A549 (cell line): ENCODE data around the gene GNB1.

ENCODE experiments used
- CHD4 ChIP-seq: fragments of 200-600 bp; sonication (generic); IDR thresholded peaks from 2 replicates; pipeline ENCODE4 v1.6.1; 2016; ENCODE audit warnings: antibody characterized with exemption, mild to moderate bottlenecking, borderline replicate concordance
- HOXA7 ChIP-seq: fragments of 250-450 bp; sonication (Bioruptor Pico); IDR thresholded peaks from 2 replicates; pipeline ENCODE4 v1.5.0; 2020; ENCODE audit warnings: mild to moderate bottlenecking, moderate library complexity
- MAZ ChIP-seq: fragments of 150-350 bp; IDR thresholded peaks from 2 replicates; pipeline ENCODE4 v1.6.1; 2014; ENCODE audit warnings: antibody characterized with exemption, low read depth, low read length, borderline replicate concordance
- MYC ChIP-seq: IDR thresholded peaks from 2 replicates; pipeline ENCODE4 v1.6.1; 2012; ENCODE audit warnings: mild to moderate bottlenecking, inconsistent platforms, low read length, improper control_type of control experiment, borderline replicate concordance
- TF ChIP-seq, protein P1 (sequence below): fragments of >200 bp; sonication (Bioruptor Twin); formaldehyde crosslinking; IDR thresholded peaks from 3 replicates; pipeline ENCODE4 v1.5.1; 2016
- TF ChIP-seq, protein P2 (sequence below): fragments of 200-600 bp; sonication (generic); IDR thresholded peaks from 2 replicates; pipeline ENCODE4 v1.6.1; 2016; ENCODE audit warnings: antibody characterized with exemption, mild to moderate bottlenecking, moderate library complexity

DNA sequence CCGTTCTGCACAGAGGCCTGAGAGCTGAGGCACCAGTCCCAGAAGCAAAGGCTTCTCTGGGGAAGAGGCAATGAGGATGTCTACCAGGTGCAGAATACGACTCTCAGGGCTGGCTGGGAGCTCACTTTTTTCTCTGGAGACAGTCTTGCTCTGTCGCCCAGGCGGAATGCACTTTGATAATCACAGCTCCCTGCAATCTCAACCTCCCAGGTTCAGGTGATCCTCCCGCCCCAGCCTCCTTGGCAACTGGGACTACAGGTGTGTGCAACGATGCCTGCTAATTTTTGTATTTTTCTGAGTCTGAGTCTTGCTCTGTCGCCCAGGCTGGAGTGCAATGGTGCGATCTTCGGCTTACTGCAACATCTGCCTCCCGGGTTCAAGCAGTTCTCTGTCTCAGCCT lies 130.2 kb downstream of the GNB1 start:
- TF ChIP-seq, protein P1, sequence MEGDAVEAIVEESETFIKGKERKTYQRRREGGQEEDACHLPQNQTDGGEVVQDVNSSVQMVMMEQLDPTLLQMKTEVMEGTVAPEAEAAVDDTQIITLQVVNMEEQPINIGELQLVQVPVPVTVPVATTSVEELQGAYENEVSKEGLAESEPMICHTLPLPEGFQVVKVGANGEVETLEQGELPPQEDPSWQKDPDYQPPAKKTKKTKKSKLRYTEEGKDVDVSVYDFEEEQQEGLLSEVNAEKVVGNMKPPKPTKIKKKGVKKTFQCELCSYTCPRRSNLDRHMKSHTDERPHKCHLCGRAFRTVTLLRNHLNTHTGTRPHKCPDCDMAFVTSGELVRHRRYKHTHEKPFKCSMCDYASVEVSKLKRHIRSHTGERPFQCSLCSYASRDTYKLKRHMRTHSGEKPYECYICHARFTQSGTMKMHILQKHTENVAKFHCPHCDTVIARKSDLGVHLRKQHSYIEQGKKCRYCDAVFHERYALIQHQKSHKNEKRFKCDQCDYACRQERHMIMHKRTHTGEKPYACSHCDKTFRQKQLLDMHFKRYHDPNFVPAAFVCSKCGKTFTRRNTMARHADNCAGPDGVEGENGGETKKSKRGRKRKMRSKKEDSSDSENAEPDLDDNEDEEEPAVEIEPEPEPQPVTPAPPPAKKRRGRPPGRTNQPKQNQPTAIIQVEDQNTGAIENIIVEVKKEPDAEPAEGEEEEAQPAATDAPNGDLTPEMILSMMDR, result no peak
- TF ChIP-seq CHD4 (no peak), MYC (no peak), MAZ (no peak), HOXA7 (no peak)
- TF ChIP-seq, protein P2, sequence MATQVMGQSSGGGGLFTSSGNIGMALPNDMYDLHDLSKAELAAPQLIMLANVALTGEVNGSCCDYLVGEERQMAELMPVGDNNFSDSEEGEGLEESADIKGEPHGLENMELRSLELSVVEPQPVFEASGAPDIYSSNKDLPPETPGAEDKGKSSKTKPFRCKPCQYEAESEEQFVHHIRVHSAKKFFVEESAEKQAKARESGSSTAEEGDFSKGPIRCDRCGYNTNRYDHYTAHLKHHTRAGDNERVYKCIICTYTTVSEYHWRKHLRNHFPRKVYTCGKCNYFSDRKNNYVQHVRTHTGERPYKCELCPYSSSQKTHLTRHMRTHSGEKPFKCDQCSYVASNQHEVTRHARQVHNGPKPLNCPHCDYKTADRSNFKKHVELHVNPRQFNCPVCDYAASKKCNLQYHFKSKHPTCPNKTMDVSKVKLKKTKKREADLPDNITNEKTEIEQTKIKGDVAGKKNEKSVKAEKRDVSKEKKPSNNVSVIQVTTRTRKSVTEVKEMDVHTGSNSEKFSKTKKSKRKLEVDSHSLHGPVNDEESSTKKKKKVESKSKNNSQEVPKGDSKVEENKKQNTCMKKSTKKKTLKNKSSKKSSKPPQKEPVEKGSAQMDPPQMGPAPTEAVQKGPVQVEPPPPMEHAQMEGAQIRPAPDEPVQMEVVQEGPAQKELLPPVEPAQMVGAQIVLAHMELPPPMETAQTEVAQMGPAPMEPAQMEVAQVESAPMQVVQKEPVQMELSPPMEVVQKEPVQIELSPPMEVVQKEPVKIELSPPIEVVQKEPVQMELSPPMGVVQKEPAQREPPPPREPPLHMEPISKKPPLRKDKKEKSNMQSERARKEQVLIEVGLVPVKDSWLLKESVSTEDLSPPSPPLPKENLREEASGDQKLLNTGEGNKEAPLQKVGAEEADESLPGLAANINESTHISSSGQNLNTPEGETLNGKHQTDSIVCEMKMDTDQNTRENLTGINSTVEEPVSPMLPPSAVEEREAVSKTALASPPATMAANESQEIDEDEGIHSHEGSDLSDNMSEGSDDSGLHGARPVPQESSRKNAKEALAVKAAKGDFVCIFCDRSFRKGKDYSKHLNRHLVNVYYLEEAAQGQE, result no peak
